CD4-positive, alpha-beta T cell (primary cell): Measurements from ENCODE around the gene CD47. TPM values are rescaled to one million over a fixed set of nuclear protein-coding genes. Genes with fewer than 3 reads are reported as not detected.

Experiments
- ATAC-seq: fragments of 200-7000 bp; cut with Tn5 transposase; one replicate; pipeline ENCODE4 v1.10.0; 2022; ENCODE audit warnings: mild to moderate bottlenecking; ENCODE audit not compliant: poor library complexity
- CTCF ChIA-PET: fragments of 350-600 bp; sonication (Branson Sonifier 250); formaldehyde crosslinking; loops from one replicate; lab custom pipeline; 2021; ENCODE audit warnings: antibody characterized with exemption, inconsistent platforms; lab: Charles Lee
- POLR2A ChIA-PET: fragments of 350-600 bp; sonication (Branson Sonifier 250); formaldehyde crosslinking; loops from one replicate; lab custom pipeline; 2021; ENCODE audit warnings: antibody characterized with exemption, inconsistent platforms; lab: Charles Lee
- DNase-seq, 14 experiments: peaks; one replicate each; pipeline ENCODE4 v3.0.0-alpha.2; 2013 to 2020; ENCODE audit warnings: mixed read lengths in 2 of 14
- H3K27ac ChIP-seq, 2 donors: one replicate each; pipeline versions ENCODE4 v1.5.1 to v1.7.0; 2013; ENCODE audit warnings: low read length in 2 of 2, low read depth in 1 of 2, mild to moderate bottlenecking in 1 of 2
- H3K27me3 ChIP-seq, 2 experiments: 1 replicate in 1 of 2; 2 replicates in 1 of 2; pipeline versions ENCODE4 v1.6.1 to v1.7.0; 2013; ENCODE audit warnings: low read length in 2 of 2, control low read depth in 1 of 2, mild to moderate bottlenecking in 1 of 2, moderate library complexity in 1 of 2; ENCODE audit not compliant: insufficient read depth in 2 of 2, control insufficient read depth in 1 of 2
- H3K36me3 ChIP-seq: one replicate; pipeline ENCODE4 v1.6.1; 2013; ENCODE audit warnings: low read length, control low read depth; ENCODE audit not compliant: insufficient read depth
- H3K4me1 ChIP-seq: one replicate; pipeline ENCODE4 v1.6.1; 2013; ENCODE audit warnings: low read length, control low read depth; ENCODE audit not compliant: insufficient read depth
- H3K4me3 ChIP-seq: one replicate; pipeline ENCODE4 v1.5.1; 2013; ENCODE audit warnings: mild to moderate bottlenecking, low read length, moderate library complexity
- H3K9me3 ChIP-seq, 2 experiments: 1 replicate in 1 of 2; 2 replicates in 1 of 2; pipeline versions ENCODE4 v1.6.1 to v1.7.0; 2013; ENCODE audit warnings: low read length in 2 of 2, mild to moderate bottlenecking in 2 of 2, control low read depth in 1 of 2, moderate library complexity in 1 of 2; ENCODE audit not compliant: control insufficient read depth in 1 of 2, insufficient read depth in 1 of 2
- H3K27ac Mint-ChIP-seq: one replicate; pipeline ENCODE4 v1.8.0; 2020; ENCODE audit warnings: mixed read lengths
- H3K27me3 Mint-ChIP-seq: one replicate; pipeline ENCODE4 v1.8.0; 2021; ENCODE audit warnings: mixed read lengths
- H3K36me3 Mint-ChIP-seq: one replicate; pipeline ENCODE4 v1.8.0; 2021; ENCODE audit warnings: low read depth, mixed read lengths
- H3K4me1 Mint-ChIP-seq: one replicate; pipeline ENCODE4 v1.8.0; 2021; ENCODE audit warnings: low read depth, mixed read lengths
- H3K4me3 Mint-ChIP-seq: one replicate; pipeline ENCODE4 v1.8.0; 2020; ENCODE audit warnings: mild to moderate bottlenecking, mixed read lengths
- H3K9me3 Mint-ChIP-seq: one replicate; pipeline ENCODE4 v1.8.0; 2020; ENCODE audit warnings: mixed read lengths
- CTCF ChIP-seq: fragments of 200-600 bp; IDR thresholded peaks from one replicate; pipeline ENCODE4 v1.8.0; 2022; ENCODE audit warnings: antibody characterized with exemption, mild to moderate bottlenecking
- intact Hi-C, 2 experiments: fragments of 100-400 bp; cut with DNase I in 1 of 2; cut with micrococcal nuclease in 1 of 2; formaldehyde crosslinking; loops; one replicate each; pipeline versions ENCODE4 v1.15.1 to v1.9.0; 2023 to 2025; cut with DNase I, micrococcal nuclease
- total RNA-seq, 174 experiments: library from RNA in 2 of 174; stranded (reverse) in 2 of 174; gene quantifications; one replicate each; pipeline ENCODE4 v1.2.3 and lab custom pipeline; 2021 to 2026

CD47 gene
- total RNA-seq, 2 experiments from 2014 or later = 166 to 170 TPM

- H3K4me1 Mint-ChIP-seq = peaks cover 85% of the 10 kb centered on the region
- intact Hi-C loops = no loop called here
- peak overlapping the region; percentile 32 for H3K27ac Mint-ChIP-seq
- Histone ChIP-seq H3K4me1 (no peaks in the 10 kb centered on the region), H3K9me3 (no peaks in the 10 kb centered on the region), H3K27me3 (no peaks in the 10 kb centered on the region), H3K4me3 (no peak overlapping the region), H3K36me3 (peaks cover 73% of the 10 kb centered on the region), H3K27ac (no peak overlapping the region)
- ChIA-PET POLR2A (no interaction called here), CTCF (interaction anchor here (1.3 kb wide), 1 partner anchor 64 kb away, joined by 3 read pairs; no protein-coding TSS in a partner anchor)
- DNase-seq (peak in 3 of 14 experiments; percentile 17 to 58 (median 43)), ATAC-seq (no peak)
- no peaks in the 10 kb centered on the region for H3K9me3 Mint-ChIP-seq
- peaks cover 85% of the 10 kb centered on the region for H3K36me3 Mint-ChIP-seq
- H3K4me3 Mint-ChIP-seq = no peak overlapping the region
- H3K27me3 Mint-ChIP-seq = no peaks in the 10 kb centered on the region
- TF ChIP-seq CTCF = no peak
These were observed 28.8 kb downstream of the CD47 start for GRCh38 chr3:108062051-108062450.

GRCh38 chr3:108060331-108060730 lies 30.5 kb downstream of the CD47 start:
- no peak for TF ChIP-seq CTCF
- H3K9me3 ChIP-seq = no peaks in the 10 kb centered on the region
- H3K4me1 ChIP-seq = peaks cover 3% of the 10 kb centered on the region
- no peaks in the 10 kb centered on the region for H3K27me3 Mint-ChIP-seq
- no peaks in the 10 kb centered on the region for H3K27me3 ChIP-seq
- no peaks in the 10 kb centered on the region for H3K9me3 Mint-ChIP-seq
- ChIA-PET POLR2A (no interaction called here), CTCF (no interaction called here)
- H3K27ac ChIP-seq = no peak overlapping the region
- DNase-seq (no peak), ATAC-seq (no peak)
- peaks cover 83% of the 10 kb centered on the region for H3K36me3 Mint-ChIP-seq
- H3K27ac Mint-ChIP-seq = peak overlapping the region; percentile 72
- H3K36me3 ChIP-seq = peaks cover 74% of the 10 kb centered on the region
- no peak overlapping the region for H3K4me3 Mint-ChIP-seq
- intact Hi-C loops = no loop called here
- peaks cover 85% of the 10 kb centered on the region for H3K4me1 Mint-ChIP-seq
- H3K4me3 ChIP-seq = no peak overlapping the region

GRCh38 chr3:108055931-108056330 lies 34.9 kb downstream of the CD47 start:
- POLR2A ChIA-PET = interaction anchor here (0.7 kb wide), 1 partner anchor 167 kb away, joined by 3 read pairs; the partner anchor contains the start of gene IFT57

More at GRCh38 chr3:108055931-108056330, 34.9 kb downstream of the CD47 start:
- H3K4me3 ChIP-seq = no peak overlapping the region
- peaks cover 96% of the 10 kb centered on the region for H3K36me3 ChIP-seq
- H3K27ac ChIP-seq = no peak overlapping the region
- intact Hi-C loops = loop anchor here in 1 of 2 experiments (10.0 kb wide), 1 partner anchor 349 kb away; no protein-coding TSS in a partner anchor
- ATAC-seq (no peak), DNase-seq (no peak)
- H3K4me1 ChIP-seq = peaks cover 11% of the 10 kb centered on the region
- no peaks in the 10 kb centered on the region for H3K27me3 ChIP-seq
- no peaks in the 10 kb centered on the region for H3K27me3 Mint-ChIP-seq
- H3K4me1 Mint-ChIP-seq = peaks cover 70% of the 10 kb centered on the region
- H3K4me3 Mint-ChIP-seq = no peak overlapping the region
- H3K36me3 Mint-ChIP-seq = peaks cover 91% of the 10 kb centered on the region
- H3K9me3 ChIP-seq = no peaks in the 10 kb centered on the region
- H3K9me3 Mint-ChIP-seq = no peaks in the 10 kb centered on the region
- no peak for TF ChIP-seq CTCF
- CTCF ChIA-PET = no interaction called here
- H3K27ac Mint-ChIP-seq = peak overlapping the region; percentile 51
